Fibroblast of skin of back (primary cell): ENCODE results near the gene TDRD3. TPM values are rescaled to one million over a fixed set of nuclear protein-coding genes. Genes with fewer than 3 reads are reported as not detected.
A peak's percentile ranks its signal among the peaks of the same experiment; 100 is the strongest.
"Not testable (repeated sequence)": the region's sequence is repeated elsewhere in the genome, so short reads cannot be mapped to it uniquely, and the experiment has no call there.

Source experiments
- DNase-seq: peaks from one replicate; pipeline ENCODE4 v3.0.0-alpha.2; 2013
- polyA plus RNA-seq, 2 experiments: library from polyadenylated mRNA; unstranded; fragments of 120-200 nt; gene quantifications; one replicate each; pipeline ENCODE4 v1.2.1, GENCODE V29; 2013; ENCODE audit not compliant: insufficient read length in 2 of 2

Gene TDRD3
- 8.6 TPM for polyA plus RNA-seq (2013, experiment 1 of 2; ENCODE audit: insufficient read length)
- polyA plus RNA-seq (2013, experiment 2 of 2; ENCODE audit: insufficient read length) = 11.9 TPM

DNA sequence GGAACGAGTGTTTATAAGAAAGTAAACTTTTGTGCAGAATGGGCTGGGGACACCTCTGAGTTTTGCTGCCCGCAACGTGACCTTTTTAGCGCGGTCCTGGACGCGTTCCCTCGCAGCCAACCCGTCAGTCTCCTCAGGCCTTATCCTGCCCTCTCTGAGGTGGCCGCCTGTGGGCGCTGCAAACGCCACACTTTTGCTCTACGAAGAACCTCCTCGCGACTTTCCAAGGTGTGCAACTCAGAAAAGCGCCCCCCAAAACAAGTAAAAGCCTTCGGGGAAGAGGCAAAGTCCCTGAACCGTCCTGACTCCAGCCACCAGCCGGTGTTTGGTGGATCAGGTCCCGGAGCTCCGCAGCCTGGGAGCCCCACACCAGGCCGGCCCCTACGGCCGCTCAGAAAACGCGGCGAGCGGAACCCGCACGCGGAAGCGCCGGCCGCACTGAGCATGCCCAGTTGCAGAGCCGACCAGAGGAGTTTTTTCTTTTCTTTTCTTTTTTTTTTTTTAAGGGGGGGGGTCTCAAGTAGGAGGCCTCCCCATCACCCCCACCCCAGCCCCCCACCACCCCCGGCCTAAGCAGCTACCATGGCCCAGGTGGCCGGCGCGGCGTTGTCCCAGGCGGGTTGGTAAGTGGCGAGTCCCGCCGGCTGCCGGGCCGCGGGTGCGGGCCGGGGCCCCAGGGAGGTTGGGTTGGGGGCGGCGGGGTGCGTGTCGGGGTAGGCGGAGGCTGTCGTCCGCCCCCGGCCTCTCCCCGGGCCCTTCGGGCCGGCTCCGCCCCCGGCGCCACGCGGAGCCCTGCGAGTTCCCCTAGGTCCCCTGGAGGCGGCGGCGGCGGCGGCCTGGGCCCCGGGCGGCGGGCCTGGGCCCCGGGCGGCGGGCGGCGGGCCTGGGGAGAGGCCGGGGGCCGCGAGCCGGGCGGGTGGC, at the start of gene TDRD3:
Gene TDRD3, plus strand, starts transcription at position 438 of the 921 bp plus-strand sequence. Its CDS starts 145 bp downstream, at position 583.
- DNase-seq = peak; percentile 87

DNA sequence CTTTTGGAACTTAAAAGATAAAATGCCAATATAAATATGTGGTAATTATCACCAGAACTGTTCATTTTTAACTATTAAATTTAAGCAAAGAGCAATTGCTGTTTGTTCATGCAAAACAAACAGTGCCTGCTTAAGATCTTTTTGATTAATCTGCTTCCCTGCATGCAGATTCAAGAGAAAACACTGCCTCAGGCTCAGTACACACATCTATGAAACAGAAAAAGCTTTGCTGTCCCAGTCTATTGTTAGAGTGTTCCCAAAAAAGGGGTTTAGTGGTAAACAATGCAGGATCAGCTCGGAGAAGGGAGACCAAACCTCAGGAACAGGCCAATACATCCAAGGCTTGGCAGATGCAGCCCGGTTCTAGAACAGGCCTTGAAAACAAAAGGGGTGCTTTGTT, 49.3 kb upstream of the TDRD3 start:
- no peak for DNase-seq

GRCh38 chr13:60348097-60348496, 48.9 kb upstream of the TDRD3 start:
- DNase-seq = no peak

DNA sequence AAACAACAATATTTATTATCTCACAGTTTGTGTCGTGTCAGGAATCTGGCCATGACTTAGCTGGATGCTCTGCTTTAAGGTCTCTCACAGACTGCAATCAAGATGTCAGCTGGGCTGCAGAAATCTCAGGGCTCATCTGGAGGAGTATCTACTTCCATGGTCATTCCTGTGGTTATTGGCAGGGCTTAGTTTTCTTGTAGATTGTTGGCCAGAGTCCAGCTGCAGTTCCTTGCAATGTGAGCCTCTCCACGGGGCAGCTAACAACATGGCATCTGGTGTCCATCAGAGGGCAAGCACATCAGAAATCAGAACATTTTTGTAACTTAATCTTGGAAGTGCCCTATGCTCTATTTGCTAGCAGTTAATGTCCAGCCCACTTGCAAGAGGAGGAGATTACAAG, 45.7 kb upstream of the TDRD3 start:
- DNase-seq = peak; percentile 71

DNA sequence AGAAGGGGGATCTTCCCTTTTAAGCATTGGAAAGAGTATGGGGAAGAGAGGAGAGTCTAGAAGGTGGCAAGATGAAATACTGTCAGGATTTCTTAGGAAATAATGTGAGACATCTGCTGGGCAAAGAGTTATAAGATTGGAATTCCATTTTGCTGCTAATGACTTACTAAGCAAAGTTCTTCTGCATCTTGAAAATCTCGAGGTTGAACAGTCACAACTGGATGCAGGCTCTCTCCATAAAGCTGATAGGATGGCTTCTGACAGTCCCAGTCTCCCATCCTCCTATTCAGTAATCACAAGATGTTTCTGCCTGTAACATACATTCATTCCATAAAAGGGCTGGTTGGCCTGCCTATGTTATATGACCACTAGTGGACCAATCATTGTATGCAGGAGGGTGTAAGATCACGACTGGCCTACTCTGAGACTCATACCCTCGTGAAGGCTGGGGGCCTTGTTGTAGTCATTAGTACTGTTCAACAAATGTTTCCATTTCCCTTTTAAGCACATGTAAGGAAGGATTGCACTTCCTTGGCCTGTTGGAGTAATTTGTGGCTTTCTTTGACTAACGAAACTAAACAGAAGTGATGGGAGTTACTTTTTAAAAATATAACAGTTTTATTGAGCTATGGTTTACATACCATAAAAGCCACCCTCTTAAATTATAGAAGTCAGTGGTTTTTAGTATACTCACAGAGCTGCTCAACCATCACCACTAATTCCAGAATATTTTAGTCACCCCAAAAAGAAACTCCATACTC, 45.0 kb upstream of the TDRD3 start:
- DNase-seq = no peak

- no peak for DNase-seq
Observed at GRCh38 chr13:60352644-60353043, 44.4 kb upstream of the TDRD3 start.

GRCh38 chr13:60355056-60355455, 42.0 kb upstream of the TDRD3 start:
- no peak for DNase-seq

GRCh38 chr13:60356970-60357369, 40.0 kb upstream of the TDRD3 start:
- no peak for DNase-seq

DNA sequence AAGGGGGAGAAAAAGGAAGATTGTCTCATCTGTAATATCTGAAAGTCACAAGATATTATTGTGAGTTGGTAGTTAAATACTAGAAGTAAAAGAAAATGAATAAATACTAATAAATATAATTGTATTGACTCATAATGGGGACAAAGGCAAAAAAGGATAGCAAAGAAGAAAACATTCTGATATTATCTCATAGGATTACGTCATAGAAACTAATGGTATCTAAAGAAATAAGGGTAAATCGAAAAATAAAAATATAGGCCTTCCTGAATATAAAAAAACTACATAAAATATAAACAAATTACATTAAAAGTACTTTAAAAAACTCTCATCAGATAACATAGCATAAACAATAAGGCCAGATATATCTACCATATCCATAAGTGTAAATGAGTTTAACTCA, 38.6 kb upstream of the TDRD3 start:
- DNase-seq = no peak

DNA sequence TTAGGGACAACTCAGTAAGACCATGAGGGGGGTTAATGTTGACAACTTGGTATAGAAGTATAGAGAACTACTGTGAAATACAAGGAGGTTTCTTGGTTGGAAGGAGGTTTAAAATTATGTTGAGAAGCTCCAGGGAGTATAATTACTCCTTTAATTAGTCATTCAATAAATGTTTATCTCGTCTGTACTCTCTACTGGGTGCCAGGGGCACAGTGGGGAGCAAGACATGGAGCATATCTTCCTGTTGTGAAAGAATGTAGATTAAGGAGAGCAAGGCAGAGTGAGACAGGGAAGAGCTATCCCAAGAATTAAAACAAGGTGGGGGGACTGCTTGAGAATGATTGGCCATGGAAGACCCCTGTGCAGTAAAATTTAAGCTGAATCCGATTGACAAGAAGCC, 33.7 kb upstream of the TDRD3 start:
- DNase-seq = no peak

GRCh38 chr13:60369242-60369641, 27.8 kb upstream of the TDRD3 start:
- no peak for DNase-seq

DNA sequence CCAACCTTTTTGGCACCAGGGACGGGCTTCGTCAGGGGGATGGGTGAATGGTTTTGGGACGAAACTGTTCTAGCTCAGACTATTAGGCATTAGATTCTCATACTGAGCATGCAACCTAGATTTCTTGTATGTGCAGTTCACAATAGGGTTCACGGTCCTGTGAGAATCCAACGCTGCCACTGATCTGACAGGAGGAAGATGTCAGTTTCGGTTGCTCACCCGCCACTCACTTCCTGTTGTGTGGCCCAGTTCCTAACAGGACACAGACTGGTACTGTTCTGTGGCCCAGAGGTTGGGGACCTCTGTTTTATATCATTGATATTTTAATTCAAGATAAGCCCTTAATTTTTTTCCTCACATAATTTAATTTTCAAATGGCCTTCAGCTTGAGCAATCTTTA, 26.7 kb upstream of the TDRD3 start:
- no peak for DNase-seq

- DNase-seq = no peak
Observed at GRCh38 chr13:60372141-60372540, 24.9 kb upstream of the TDRD3 start.

GRCh38 chr13:60379282-60379681, 17.7 kb upstream of the TDRD3 start:
- DNase-seq = not testable (repeated sequence)

- DNase-seq = no peak
Observed at GRCh38 chr13:60379837-60380565, 17.0 kb upstream of the TDRD3 start.

DNA sequence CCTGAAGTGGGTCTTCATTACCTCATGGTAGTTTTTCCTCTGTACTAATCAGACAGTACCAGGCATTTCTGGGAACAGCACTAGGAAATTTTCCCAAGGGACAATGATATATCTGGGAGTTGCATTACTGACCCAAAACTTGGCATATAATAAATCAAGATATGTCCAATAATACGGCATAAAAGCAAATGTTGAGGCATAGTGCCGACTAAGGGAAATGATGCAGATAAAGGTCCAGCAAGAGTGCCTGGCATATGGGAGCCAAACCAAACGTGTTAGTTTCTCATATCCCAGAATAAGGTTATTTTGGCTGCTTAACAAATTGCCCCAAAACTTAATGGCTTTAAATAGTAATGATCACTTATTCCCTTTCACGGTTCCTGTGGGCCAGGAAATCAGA, 12.1 kb upstream of the TDRD3 start:
- DNase-seq = no peak

DNA sequence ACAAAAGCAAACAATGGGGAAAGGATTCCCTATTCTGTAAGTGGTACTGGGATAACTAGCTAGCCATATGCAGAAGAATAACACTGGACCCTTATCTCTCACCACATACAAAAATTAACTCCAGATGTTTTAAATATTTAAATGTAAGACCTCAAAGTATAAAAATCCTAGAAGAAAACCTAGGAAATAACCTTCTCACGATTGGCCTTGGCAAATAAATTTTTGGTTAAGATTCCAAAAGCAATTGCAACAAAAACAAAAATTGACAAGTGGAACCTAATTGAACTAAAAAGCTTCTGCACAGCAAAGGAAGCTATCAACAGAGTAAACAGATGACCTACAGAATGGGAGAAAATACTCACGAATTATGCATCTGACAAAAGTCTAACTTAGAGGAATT, 10.8 kb upstream of the TDRD3 start:
- DNase-seq = no peak

DNA sequence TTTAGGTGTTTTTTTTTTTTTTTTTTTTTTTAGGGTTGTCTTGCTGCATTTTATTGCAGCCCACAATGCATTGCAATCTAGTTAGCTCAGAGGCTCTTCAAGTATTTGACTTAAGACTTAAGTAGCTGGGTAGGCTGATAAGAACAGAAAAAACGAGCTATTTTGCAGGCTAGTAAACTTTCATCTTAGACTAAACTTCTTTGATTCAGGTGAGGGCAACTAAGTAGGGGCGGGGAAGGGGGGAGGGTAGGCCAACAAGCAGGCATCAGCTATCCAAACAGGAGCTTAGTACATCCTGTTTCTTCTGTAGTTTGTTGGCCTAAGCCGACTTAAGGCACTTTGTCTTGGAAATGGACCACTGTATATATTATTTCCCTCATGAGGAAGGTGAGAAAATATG, 4.9 kb upstream of the TDRD3 start:
- DNase-seq = no peak

GRCh38 chr13:60395971-60396782, 843 bp upstream of the TDRD3 start:
- DNase-seq = peak; percentile 93

- DNase-seq = peak; percentile 74
Observed at GRCh38 chr13:60397704-60398378, 821 bp downstream of the TDRD3 start.

GRCh38 chr13:60398379-60398891, 1.4 kb downstream of the TDRD3 start:
- DNase-seq = no peak
